Measurements from ENCODE around the gene DYNC1I1.

DNA sequence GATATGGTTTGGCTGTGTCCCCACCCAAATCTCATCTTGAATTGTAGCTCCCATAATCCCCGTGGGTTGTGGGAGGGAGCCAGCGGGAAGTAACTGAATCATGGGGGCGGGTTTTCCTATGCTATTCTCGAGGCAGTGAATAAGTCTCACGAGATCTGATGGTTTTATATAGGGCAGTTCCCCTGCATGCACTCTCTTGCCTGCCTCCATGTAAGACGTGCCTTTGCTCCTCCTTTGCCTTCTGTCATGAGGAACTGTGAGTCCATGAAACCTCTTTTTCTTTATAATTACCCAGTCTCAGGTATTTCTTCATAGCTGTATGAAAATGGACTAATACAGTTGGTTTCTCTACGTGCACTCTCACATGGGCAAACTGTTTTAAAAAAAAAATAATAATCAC lies 341.8 kb downstream of the DYNC1I1 start:
- TF ChIP-seq, protein P1, sequence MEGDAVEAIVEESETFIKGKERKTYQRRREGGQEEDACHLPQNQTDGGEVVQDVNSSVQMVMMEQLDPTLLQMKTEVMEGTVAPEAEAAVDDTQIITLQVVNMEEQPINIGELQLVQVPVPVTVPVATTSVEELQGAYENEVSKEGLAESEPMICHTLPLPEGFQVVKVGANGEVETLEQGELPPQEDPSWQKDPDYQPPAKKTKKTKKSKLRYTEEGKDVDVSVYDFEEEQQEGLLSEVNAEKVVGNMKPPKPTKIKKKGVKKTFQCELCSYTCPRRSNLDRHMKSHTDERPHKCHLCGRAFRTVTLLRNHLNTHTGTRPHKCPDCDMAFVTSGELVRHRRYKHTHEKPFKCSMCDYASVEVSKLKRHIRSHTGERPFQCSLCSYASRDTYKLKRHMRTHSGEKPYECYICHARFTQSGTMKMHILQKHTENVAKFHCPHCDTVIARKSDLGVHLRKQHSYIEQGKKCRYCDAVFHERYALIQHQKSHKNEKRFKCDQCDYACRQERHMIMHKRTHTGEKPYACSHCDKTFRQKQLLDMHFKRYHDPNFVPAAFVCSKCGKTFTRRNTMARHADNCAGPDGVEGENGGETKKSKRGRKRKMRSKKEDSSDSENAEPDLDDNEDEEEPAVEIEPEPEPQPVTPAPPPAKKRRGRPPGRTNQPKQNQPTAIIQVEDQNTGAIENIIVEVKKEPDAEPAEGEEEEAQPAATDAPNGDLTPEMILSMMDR (conservative IDR thresholded peaks at IDR 0.05 in 1 of 2, IDR thresholded peaks at IDR 0.05 in 1 of 2; ENCODE audit: low read depth in 1 of 2, low read length in 2 of 2): no peak
- TF ChIP-seq EZH2 (IDR thresholded peaks at IDR 0.05; ENCODE audit: low read length, missing control alignments): no peak

Measured in fibroblast of lung (primary cell).